ENCODE data around the gene CHMP1A.
A peak's percentile ranks its signal among the peaks of the same experiment; 100 is the strongest.
"Not testable (repeated sequence)": the region's sequence is repeated elsewhere in the genome, so short reads cannot be mapped to it uniquely, and the experiment has no call there.

The CHMP1A gene

GRCh38 chr16:89657442-89658220, at the start of gene CHMP1A, which contains the start of gene SPATA33:
Gene CHMP1A, minus strand, starts transcription at chr16:89657708. Its CDS starts 120 bp downstream, at chr16:89657588.
Gene SPATA33, plus strand, starts transcription at chr16:89657836. Its CDS starts 76 bp downstream, at chr16:89657912.
- peak; percentile 80 to 84 for DNase-seq (ENCODE audit: low read depth in 2 of 2)

DNA sequence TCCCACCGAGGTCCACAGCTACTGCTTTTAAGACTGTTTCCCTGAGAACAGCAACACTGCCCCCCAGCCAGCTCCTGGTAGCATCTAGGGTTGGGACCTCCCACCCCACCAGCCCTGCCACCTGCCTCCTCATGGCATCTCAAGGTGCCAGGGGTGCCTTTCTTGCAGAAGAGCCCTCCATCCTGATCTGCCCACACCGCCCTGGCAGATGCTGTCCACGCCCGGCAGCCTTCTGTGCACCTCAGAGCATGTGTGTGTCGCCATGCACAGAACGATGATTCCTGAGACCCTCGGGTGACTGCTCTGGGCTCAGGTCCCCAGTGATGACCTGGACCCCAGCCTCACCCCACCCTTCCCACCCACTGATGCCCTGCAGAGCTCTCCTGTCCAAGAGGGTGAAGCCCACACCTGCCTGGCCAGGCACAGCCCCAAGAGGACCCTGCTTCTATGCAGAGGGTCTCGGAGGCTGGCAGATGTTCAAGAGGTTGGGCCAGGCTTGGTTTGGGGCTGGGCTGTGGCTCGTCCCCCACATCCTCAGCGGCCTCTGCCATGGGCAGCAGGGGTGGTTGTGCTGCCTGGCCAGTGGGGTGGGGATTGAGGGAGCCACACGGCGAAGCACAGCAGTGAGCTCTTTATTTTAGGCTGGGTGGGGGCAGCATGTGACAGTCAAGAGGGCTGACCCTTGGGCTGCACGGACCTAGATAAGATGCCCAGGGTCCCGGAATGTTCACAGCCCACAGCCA, 49.2 kb upstream of the CHMP1A start:
- DNase-seq (ENCODE audit: low read depth in 2 of 2): no peak

DNA sequence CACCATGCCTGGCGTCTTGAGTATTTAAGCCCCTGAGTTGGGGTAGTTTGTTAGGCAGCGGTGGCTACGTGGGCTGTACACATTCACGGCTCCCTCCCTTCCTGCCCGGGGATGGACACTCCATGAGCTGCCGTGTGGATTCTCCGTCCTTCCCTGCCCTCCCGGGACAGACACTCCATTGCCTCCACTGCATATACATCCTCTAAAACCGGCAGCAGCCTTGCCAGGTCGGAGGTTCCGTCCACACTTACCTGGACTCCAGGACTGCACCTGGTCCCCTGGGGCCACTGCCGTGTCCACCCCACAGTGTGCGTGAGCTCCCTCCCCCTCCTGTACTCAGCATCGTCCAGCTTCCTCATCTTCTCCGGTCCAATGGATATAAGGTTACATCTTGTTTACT, 47.5 kb upstream of the CHMP1A start:
- no peak for DNase-seq (ENCODE audit: low read depth in 2 of 2)

DNA sequence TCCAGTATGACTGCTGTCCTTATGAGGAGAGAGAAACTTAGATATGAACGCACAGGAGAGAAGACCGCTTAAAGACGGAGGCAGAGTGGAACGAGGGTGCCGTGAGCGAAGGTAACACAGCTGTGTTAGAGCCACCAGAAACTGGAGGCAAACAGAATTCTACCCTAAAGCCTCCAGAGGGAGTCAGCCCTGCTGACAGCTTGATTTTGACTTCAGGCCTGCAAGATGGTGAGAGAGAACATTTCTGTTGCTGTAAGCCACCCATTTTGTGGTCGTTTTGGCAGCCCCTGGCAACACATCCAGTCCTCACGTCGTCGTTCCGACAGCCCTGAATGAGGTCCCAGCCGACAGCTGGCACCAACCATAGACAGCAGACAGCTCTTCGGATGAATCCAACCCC, 46.8 kb upstream of the CHMP1A start:
- no peak for DNase-seq (ENCODE audit: low read depth in 2 of 2)

- peak; percentile 92 to 97 for DNase-seq (ENCODE audit: low read depth in 2 of 2)
Observed at GRCh38 chr16:89701425-89702406, 44.2 kb upstream of the CHMP1A start, which contains the start of gene SPATA2L. Gene SPATA2L, minus strand, starts transcription at chr16:89701705. Its CDS starts 473 bp downstream, at chr16:89701232.

GRCh38 chr16:89700649-89701424, 43.3 kb upstream of the CHMP1A start:
- no peak for DNase-seq (ENCODE audit: low read depth in 2 of 2)

DNA sequence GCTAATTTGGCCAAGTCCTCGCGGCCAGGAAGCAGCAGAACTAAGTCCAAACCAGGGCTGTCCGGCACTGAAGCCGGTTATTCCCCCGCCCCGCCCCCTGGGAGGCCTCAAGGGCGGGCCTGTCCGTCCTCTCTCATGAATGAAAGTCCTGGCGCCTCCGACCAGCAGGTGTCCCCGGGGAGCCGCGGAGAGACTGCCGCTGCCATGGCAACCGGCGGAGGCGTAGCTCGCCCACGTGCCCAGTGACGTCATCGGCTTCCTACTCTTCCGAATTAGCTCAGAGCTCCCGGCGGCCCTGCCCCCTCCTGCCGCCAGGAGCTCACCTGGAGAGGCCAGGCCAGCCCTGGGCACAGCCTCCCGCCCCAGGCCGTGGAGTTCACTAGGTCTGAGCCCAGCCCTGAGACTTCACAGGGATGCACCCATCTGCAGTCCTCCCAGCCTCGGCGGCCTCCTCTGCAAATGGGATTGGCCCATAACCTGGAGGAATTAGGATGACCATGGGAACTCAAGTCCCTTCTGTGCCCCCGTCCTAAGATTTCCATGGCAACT, 42.7 kb upstream of the CHMP1A start:
- peak; percentile 95 to 96 for DNase-seq (ENCODE audit: low read depth in 2 of 2)

DNA sequence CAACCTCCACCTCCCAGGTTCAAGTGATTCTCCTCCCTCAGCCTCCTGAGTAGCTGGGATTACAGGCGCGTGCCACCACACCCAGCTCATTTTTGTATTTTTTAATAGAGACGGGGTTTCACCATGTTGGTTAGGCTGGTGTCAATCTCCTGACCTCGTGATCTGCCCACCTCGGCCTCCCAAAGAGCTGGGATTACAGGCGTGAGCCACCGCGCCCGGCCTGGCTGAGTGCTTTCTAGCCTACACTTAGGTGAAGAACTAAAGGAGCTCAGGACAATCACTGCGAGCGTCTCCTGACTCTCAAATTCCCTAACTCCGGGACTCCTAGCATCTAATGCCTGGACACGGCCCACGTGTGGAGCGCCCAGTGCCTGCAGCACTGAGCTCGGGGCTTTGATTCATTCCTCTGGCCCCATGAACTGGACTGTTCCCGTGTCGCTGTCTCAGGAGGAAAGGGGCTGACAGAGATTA, 42.2 kb upstream of the CHMP1A start:
- DNase-seq (ENCODE audit: low read depth in 2 of 2): not testable (repeated sequence)

DNA sequence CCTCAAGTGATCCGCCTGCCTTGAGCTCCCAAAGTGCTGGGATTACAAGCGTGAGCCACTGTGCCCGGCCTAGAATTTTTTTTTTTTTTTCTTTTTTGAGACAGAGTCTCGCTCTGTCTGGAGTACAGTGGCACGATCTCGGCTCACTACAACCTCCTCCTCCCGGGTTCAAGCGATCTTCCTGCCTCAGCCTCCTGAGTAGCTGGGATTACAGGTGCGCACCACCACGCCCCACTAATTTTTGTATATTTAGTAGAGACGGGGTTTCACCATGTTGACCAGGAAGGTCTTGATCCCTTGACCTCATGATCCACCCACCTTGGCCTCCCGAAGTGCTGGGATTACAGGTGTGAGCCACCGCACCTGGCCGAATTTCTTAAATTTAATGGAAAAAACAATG, 41.2 kb upstream of the CHMP1A start:
- not testable (repeated sequence) for DNase-seq (ENCODE audit: low read depth in 2 of 2)

DNA sequence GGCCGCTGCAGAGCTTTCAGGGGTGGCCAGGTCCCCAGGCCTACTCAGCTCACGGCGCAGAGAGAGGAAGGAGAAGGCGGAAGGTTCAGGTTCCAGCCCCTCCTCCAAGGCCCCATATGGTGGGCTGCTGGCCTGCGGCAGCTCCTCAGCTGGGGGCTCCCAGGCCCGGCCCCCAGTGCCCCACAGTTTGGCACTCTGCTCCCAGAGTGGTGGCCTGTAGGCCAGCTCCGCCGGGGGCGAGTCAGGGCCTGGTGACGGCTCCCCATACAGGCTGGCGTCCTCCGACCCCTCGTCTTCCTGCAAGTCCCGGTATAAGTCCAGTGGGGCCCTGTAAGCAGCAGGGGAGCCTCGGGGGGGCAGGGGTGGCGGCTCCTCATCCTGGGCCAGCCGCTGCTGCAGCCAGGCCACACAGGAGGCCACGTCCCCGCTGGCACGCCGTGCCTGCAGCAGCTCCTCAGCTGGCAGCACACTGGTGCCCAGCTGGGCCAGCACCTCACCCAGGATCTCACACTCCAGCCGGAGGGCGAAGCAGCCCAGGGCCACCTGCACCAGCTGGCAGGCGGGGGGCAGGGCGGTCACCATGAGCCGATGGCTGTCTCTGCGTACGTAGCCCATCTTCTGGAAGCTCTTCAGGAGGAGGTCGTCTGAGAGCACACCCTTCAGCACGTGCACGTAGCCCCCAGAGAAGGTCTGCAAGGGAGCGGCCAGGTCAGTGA, 40.3 kb upstream of the CHMP1A start:
- no peak for DNase-seq (ENCODE audit: low read depth in 2 of 2)

- no peak for DNase-seq (ENCODE audit: low read depth in 2 of 2)
Observed at GRCh38 chr16:89697161-89697615, 39.7 kb upstream of the CHMP1A start.

- no peak for DNase-seq (ENCODE audit: low read depth in 2 of 2)
Observed at GRCh38 chr16:89696670-89697128, 39.2 kb upstream of the CHMP1A start.

GRCh38 chr16:89695875-89696669, 38.6 kb upstream of the CHMP1A start:
- no peak for DNase-seq (ENCODE audit: low read depth in 2 of 2)

DNA sequence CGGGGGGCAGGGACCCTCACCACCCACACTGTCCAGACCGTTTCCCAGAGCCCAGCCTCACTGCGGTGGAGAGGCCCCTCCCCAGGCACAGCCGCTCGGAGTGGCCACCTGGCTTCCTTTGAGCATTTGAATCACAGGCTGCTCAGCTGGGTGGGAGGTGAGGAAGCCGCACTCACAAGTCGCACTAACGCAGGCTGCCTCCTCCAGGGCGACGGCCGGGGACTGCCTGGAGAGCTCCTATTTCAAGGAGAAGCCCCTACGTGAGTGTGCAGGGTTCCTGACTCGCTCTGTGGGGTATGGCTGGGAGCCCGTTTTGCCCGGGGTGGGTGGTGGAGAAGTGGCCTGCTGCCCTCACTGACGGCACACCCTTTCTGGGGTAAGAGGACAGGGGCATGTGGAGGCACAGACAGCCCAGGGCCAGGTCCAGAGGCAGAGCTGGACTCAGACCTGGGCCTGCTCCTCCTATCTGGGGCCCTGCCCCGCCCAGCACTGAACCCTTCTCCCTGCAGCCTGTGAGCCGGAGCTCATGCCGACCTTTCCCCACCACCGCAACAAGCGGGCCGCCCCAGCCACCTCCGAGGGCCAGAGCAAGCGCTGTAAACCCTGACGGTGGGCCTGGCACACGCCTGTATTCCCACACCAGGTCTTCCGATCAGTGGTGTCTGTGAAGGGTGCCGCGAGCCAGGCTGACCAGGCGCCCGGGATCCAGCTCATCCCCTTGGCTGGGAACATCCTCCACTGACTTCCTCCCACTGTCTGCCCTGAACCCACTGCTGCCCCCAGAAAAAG, 37.8 kb upstream of the CHMP1A start:
- DNase-seq (ENCODE audit: low read depth in 2 of 2): no peak

- not testable (repeated sequence) for DNase-seq (ENCODE audit: low read depth in 2 of 2)
Observed at GRCh38 chr16:89694784-89695085, 37.2 kb upstream of the CHMP1A start.

DNA sequence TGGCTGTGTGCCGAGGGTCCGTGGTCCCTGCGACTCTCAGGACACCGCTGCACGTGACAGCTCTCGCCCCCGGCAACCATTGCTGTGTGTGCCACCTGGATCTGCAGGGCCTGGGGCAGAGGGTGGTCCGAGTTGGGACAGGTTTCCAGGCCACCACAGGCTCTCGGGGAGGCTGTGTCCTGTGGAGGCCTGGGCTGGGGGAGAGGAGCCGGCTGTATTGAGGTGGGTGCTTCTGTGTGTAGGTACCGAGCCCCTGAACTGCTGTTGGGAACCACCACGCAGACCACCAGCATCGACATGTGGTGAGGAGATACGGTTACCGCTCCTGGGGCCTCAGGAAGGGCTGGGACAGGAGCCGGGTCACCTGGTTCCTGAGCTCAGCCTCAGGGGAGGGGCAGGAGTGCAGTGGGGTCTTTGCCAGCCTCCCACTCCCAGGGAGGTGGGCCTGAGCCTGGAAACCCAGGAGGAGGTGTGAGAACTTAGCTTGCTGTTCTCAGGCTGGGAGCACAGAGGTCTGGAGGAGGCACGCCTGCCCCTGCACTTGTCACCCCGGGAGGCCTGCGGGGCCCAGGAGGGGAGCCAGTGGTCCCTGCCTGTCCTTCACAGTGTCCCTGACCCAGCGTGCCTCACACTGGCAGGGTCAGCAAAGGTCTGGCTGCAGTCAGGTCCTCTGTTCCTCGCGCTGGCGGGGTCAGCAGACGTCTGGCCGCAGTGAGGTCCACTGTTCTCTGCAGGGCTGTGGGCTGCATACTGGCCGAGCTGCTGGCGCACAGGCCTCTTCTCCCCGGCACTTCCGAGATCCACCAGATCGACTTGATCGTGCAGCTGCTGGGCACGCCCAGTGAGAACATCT, 36.6 kb upstream of the CHMP1A start:
- no peak for DNase-seq (ENCODE audit: low read depth in 2 of 2)

DNA sequence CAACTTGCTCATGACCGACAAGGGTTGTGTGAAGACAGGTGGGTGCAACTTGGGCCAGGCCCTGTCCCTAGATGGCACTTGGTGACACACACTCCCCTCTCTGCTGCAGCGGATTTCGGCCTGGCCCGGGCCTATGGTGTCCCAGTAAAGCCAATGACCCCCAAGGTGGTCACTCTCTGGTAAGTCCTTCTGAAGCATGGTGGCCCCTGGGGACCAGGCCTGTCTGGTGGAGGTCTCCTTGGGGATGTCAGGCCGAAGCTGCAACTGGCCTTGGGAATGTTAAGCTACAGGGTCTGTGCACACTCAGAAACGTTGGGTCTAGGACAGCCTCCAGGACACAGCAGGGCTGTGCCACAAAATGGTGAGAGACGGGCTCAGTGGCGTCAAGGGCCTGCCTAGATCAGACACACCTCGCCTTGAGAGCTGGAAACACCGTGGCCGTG, 35.8 kb upstream of the CHMP1A start:
- DNase-seq (ENCODE audit: low read depth in 2 of 2): no peak
